Astrocyte of the spinal cord (primary cell): ENCODE measurements around the gene CDH19.

Experiments
- DNase-seq: peaks from one replicate; pipeline ENCODE4 v3.0.0; 2011; ENCODE audit warnings: low read depth, low spot score
- H3K4me3 ChIP-seq: 2 replicates; pipeline ENCODE4 v1.5.1; 2011; ENCODE audit warnings: low read depth, mild to moderate bottlenecking, low read length, moderate library complexity
- CTCF ChIP-seq: IDR thresholded peaks from 2 replicates; pipeline ENCODE4 v1.5.1; 2012; ENCODE audit warnings: low read depth, mild to moderate bottlenecking, low read length, inconsistent platforms
- in situ Hi-C: cut with HindIII; loops from 2 replicates; pipeline ENCODE4 v1.10.0; 2017; ENCODE audit warnings: low sequenced_read_pairs

The CDH19 gene

GRCh38 chr18:66638856-66639629, 35.2 kb upstream of the CDH19 start:
- H3K4me3 ChIP-seq, result no peak overlapping the region
- no peak for DNase-seq
- in situ Hi-C loops, result no loop called here
- TF ChIP-seq CTCF, result no peak

DNA sequence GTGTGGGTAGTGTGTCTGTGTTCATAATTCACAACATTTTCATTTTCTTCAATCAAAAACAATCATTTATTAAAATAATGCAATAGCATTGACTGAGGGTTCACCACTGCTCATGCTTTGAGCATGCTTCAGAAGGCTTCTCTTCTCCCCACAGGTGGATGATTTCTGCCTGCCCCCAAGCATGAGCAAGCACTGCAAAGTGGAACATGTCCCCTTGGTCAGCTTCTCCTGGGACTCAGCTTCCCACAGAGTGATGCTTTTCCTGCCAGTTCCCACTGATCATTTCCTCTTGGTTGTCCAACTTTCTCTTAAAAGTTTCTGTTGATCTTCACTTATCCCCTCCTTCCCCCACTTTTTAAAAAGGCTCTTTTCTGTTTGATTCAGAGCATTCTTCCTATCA, 31.5 kb upstream of the CDH19 start:
- TF ChIP-seq CTCF, result no peak
- in situ Hi-C loops, result no loop called here
- no peak overlapping the region for H3K4me3 ChIP-seq
- DNase-seq, result no peak

DNA sequence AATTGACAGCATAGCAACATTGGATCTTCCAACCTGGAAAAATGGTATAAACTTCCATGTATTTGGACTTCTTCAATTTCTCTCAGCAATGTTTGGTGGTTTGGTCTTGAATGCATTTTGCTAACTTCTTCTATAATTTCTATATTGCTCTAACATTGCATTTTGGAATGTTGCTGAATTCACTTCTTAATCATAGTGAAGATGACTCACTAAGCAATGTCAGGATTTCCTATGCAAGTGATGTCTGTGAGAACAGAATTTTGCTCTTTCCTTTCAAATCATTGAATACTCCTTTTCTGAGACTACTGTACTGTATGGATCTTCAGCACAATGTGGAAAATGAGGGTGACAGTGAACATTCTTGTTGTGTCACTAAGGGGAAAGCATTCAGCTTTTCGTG, 28.9 kb upstream of the CDH19 start:
- TF ChIP-seq CTCF, result no peak
- no peak overlapping the region for H3K4me3 ChIP-seq
- no peak for DNase-seq
- in situ Hi-C loops, result no loop called here

DNA sequence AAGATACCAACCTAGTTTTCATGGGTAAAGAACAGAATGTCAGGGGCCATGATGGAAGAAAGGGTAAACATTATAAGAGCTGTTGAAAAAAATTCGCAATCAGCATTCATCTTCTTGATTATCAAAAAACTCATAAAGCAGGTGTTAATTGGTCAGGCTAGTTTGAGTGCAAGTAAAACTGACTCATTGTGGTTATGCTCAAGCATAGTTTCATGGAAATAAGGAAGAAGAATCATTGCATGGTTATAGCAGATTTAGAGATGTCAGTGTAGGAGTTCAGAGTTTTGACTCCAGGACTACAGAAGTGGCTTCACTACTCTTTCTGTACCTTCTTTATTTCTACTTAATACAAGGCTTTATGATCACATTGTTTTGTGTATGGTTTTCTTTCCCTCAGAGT, 26.9 kb upstream of the CDH19 start:
- H3K4me3 ChIP-seq, result no peak overlapping the region
- no peak for DNase-seq
- in situ Hi-C loops, result no loop called here
- TF ChIP-seq CTCF, result no peak

- TF ChIP-seq CTCF, result no peak
- in situ Hi-C loops, result no loop called here
- DNase-seq, result no peak
- H3K4me3 ChIP-seq, result no peak overlapping the region
Measured at GRCh38 chr18:66623821-66624220, 19.9 kb upstream of the CDH19 start.

GRCh38 chr18:66621816-66622576, 18.1 kb upstream of the CDH19 start:
- no peak for TF ChIP-seq CTCF
- in situ Hi-C loops, result no loop called here
- H3K4me3 ChIP-seq, result no peak overlapping the region
- no peak for DNase-seq
